ENCODE data around the gene TRAFD1.

The TRAFD1 gene

DNA sequence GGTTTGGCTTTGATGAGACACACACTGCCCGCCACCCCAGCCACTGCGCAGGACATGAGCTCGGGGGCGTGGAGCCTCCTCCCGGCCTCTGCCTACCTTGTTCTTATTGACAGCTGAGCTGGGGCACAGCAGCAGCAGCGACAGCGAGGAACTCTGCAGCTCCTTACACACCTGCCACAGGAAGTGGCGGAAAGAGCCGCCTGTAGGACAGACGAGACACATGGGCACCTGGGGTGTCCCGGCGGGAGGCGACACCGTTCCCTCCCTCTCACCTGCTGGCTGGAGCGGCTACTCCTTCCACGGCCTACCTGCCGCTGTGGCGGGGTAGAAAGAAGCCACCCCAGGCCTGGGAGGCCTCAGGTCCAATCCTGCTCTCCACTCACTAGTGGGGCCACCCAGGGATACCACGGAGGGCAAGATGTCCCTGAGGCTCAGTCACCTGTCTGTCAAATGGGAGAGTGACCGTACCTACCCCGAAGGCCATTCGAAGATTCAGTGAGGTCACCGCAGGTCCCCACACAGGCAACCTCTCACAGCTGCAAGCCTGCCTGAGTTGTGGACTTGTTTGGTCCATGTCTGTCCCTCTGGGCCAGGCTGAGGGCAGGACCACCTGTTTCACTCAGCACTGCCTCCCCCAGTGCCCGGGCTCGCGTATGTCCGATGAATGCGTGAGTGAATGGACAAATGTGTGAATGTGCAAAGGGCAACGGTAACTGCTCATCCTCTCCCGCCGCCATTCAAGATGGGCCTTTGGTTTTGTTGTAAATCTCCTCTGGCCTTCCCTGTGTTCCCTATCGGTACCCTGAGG lies 42.6 kb downstream of the TRAFD1 start:
- H3K27me3 ChIP-seq (ENCODE audit: insufficient read depth, low read length, poor library complexity) = no peaks in the 10 kb centered on the region
- H3K4me2 ChIP-seq (ENCODE audit: insufficient read depth, low read length) = no peak overlapping the region
- no peak for ATAC-seq (ENCODE audit: insufficient read depth, low read depth)
- no peaks in the 10 kb centered on the region for H3K4me1 ChIP-seq (ENCODE audit: insufficient read depth, low read length)
- no peaks in the 10 kb centered on the region for H3K79me2 ChIP-seq (ENCODE audit: insufficient read depth, low read length)
- no peak overlapping the region for H3K9ac ChIP-seq (ENCODE audit: low read depth, low read length)
- H3K9me3 ChIP-seq (ENCODE audit: insufficient read depth, low read length, severe bottlenecking) = no peaks in the 10 kb centered on the region
- no peak overlapping the region for H2AFZ ChIP-seq (ENCODE audit: low read depth, low read length)
- peaks cover 49% of the 10 kb centered on the region for H3K36me3 ChIP-seq (ENCODE audit: insufficient read depth, low read length)
- DNase-seq = no peak
- no peak overlapping the region for H3K4me3 ChIP-seq (ENCODE audit: low read depth in 1 of 2, low read length in 2 of 2)
- H3K27ac ChIP-seq (ENCODE audit: low read length) = no peak overlapping the region; the same call in 1 of the 2 replicates
- H4K20me1 ChIP-seq (ENCODE audit: insufficient read depth, low read length) = 0 out of 2 replicates have a peak, but pooled peaks cover 7% of the 10 kb centered on the region
- TF ChIP-seq EZH2 (IDR thresholded peaks at IDR 0.05; ENCODE audit: borderline replicate concordance, low read depth, low read length, severe bottlenecking) = no peak
- TF ChIP-seq, protein P1, sequence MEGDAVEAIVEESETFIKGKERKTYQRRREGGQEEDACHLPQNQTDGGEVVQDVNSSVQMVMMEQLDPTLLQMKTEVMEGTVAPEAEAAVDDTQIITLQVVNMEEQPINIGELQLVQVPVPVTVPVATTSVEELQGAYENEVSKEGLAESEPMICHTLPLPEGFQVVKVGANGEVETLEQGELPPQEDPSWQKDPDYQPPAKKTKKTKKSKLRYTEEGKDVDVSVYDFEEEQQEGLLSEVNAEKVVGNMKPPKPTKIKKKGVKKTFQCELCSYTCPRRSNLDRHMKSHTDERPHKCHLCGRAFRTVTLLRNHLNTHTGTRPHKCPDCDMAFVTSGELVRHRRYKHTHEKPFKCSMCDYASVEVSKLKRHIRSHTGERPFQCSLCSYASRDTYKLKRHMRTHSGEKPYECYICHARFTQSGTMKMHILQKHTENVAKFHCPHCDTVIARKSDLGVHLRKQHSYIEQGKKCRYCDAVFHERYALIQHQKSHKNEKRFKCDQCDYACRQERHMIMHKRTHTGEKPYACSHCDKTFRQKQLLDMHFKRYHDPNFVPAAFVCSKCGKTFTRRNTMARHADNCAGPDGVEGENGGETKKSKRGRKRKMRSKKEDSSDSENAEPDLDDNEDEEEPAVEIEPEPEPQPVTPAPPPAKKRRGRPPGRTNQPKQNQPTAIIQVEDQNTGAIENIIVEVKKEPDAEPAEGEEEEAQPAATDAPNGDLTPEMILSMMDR (IDR thresholded peaks at IDR 0.05; ENCODE audit: borderline replicate concordance, extremely low read depth, low read length, poor library complexity, severe bottlenecking) = no peak

DNA sequence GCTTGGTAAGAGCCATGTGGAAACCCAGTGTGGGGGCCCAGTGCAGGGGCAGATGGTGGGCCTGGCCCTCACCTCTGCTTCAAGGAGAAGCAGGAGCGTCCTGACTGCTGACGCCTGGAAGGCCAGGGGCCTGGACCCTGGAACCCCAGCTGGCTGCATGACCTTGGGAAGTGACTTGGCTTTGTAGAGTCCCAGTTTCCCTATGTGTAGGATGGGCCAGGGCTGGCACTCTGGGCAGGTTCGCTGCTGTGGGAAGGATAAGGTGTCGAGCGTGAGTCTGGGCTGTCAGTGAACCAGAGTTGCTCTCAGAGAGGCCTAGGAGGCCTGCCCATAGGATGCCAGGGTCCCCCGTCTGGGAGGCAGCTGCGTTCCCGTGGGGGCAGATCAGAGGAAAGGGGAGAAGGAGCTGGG lies 43.2 kb downstream of the TRAFD1 start:
- Histone ChIP-seq H3K36me3 (ENCODE audit: insufficient read depth, low read length) (peaks cover 44% of the 10 kb centered on the region), H3K27ac (ENCODE audit: low read length) (no peak overlapping the region), H3K9me3 (ENCODE audit: insufficient read depth, low read length, severe bottlenecking) (no peaks in the 10 kb centered on the region), H3K27me3 (ENCODE audit: insufficient read depth, low read length, poor library complexity) (no peaks in the 10 kb centered on the region), H3K4me3 (ENCODE audit: low read depth in 1 of 2, low read length in 2 of 2) (no peak overlapping the region), H3K4me2 (ENCODE audit: insufficient read depth, low read length) (no peak overlapping the region), H3K4me1 (ENCODE audit: insufficient read depth, low read length) (no peaks in the 10 kb centered on the region), H2AFZ (ENCODE audit: low read depth, low read length) (no peak overlapping the region), H4K20me1 (ENCODE audit: insufficient read depth, low read length) (0 out of 2 replicates have a peak, but pooled peaks cover 7% of the 10 kb centered on the region), H3K9ac (ENCODE audit: low read depth, low read length) (no peak overlapping the region), H3K79me2 (ENCODE audit: insufficient read depth, low read length) (no peaks in the 10 kb centered on the region)
- no peak for TF ChIP-seq EZH2 (IDR thresholded peaks at IDR 0.05; ENCODE audit: borderline replicate concordance, low read depth, low read length, severe bottlenecking)
- TF ChIP-seq, protein P1 (IDR thresholded peaks at IDR 0.05; ENCODE audit: borderline replicate concordance, extremely low read depth, low read length, poor library complexity, severe bottlenecking) = no peak
- DNase-seq (no peak), ATAC-seq (ENCODE audit: insufficient read depth, low read depth) (no peak)

GRCh38 chr12:112169161-112169872 lies 44.0 kb downstream of the TRAFD1 start:
- Histone ChIP-seq H3K4me2 (ENCODE audit: insufficient read depth, low read length) (no peak overlapping the region), H3K27me3 (ENCODE audit: insufficient read depth, low read length, poor library complexity) (no peaks in the 10 kb centered on the region), H3K4me1 (ENCODE audit: insufficient read depth, low read length) (no peaks in the 10 kb centered on the region), H3K9ac (ENCODE audit: low read depth, low read length) (no peak overlapping the region), H2AFZ (ENCODE audit: low read depth, low read length) (no peak overlapping the region), H3K9me3 (ENCODE audit: insufficient read depth, low read length, severe bottlenecking) (no peaks in the 10 kb centered on the region), H3K79me2 (ENCODE audit: insufficient read depth, low read length) (no peaks in the 10 kb centered on the region), H3K27ac (ENCODE audit: low read length) (no peak overlapping the region), H3K4me3 (ENCODE audit: low read depth in 1 of 2, low read length in 2 of 2) (no peak overlapping the region), H4K20me1 (ENCODE audit: insufficient read depth, low read length) (0 out of 2 replicates have a peak, but pooled peaks cover 7% of the 10 kb centered on the region), H3K36me3 (ENCODE audit: insufficient read depth, low read length) (peaks cover 47% of the 10 kb centered on the region)
- ATAC-seq (ENCODE audit: insufficient read depth, low read depth) (no peak), DNase-seq (no peak)
- TF ChIP-seq, protein P1 (IDR thresholded peaks at IDR 0.05; ENCODE audit: borderline replicate concordance, extremely low read depth, low read length, poor library complexity, severe bottlenecking) = no peak
- TF ChIP-seq EZH2 (IDR thresholded peaks at IDR 0.05; ENCODE audit: borderline replicate concordance, low read depth, low read length, severe bottlenecking) = no peak

Measured in DND-41 (cell line).